HG03469 (cell line): ENCODE measurements around the gene BLCAP.
"Not testable (repeated sequence)": the region's sequence is repeated elsewhere in the genome, so short reads cannot be mapped to it uniquely, and the experiment has no call there.

Experiments
- ATAC-seq: cut with Tn5 transposase; IDR thresholded peaks from one replicate; pipeline ENCODE4 v1.9.1; 2021; ENCODE audit warnings: mild to moderate bottlenecking, moderate library complexity, moderate number of reproducible peaks; ENCODE audit not compliant: unreplicated experiment

BLCAP gene, protein sequence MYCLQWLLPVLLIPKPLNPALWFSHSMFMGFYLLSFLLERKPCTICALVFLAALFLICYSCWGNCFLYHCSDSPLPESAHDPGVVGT

DNA sequence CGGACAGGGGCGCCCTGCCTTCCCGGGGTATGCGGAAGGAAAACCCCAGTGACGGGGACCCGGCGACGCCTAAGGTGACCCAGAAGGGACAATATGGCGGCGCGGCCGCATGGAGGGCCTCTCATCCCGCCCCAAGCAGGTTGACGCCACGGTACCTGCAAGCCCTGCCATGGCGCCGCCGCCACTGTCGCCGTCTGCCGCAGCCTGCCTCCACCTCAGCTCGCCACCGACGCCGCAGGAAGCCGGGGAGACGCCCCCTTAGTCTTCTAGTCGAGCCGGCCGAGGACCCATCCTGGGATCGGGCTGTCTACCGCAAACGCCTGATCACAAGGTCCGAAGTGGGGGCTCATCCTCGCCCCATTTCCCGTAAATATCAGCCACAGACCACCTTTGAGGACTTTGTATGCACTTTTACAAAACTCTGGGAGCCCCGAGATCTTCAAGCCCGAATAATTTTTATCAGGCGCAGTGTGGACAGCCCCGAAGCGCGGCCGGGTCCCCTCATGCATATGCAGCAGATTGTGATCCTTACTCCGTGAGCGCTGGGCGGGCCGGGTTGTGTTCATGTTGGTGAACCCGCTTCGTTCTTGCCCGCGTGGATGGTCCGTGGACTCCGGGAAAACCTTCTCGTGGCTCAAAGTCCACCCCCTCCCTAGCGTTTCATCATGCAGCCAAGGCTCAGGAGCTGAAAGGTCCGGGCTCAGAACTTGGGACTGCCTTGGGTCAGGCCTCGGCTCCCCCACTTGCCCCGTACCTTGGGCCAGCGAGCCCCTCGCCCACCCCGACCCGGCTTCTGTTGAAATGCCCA lies at the start of gene BLCAP:
BLCAP (minus strand) TSS at position 239 of the 808 bp plus-strand sequence. CDS start 8,702 bp downstream, outside the sequence.
- no peak for ATAC-seq

DNA sequence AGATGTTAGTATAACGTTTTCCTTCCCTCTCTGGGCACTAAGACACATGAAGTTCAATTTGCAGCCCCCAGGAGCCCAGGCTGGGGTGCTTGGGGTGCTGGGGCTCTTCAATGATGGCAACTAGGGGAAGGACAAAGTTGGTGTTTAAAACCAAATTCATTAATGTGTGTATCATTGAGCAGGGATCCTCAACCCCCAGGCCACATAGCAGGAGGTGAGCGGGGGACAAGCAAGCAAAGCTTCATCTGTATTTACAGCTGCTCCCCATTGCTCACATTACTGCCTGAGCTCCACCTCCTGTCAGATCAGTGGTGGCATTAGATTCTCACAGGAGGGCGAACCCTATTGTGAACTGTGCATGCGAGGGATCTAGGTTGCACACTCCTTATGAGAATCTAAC lies 49.8 kb upstream of the BLCAP start:
- ATAC-seq, result not testable (repeated sequence)

DNA sequence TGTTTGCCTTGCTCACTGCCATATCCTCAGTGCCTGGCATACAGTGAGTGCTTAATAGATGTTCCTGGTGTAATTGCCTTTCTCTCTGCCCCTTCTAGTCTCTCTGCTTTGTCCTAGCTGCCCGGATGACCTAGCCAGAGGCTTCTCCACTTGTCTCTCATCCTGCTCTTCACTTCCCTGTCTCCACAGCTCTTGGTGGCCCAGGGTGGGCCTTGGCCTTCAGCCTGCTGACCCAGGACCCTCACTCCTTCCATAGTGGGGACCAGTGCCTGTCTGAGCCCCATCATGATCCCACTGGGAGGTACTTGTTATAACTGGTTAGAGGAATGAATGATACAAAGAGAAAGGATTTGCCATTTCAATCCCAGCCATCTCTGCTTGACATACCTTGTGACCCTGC lies 49.2 kb upstream of the BLCAP start:
- no peak for ATAC-seq

DNA sequence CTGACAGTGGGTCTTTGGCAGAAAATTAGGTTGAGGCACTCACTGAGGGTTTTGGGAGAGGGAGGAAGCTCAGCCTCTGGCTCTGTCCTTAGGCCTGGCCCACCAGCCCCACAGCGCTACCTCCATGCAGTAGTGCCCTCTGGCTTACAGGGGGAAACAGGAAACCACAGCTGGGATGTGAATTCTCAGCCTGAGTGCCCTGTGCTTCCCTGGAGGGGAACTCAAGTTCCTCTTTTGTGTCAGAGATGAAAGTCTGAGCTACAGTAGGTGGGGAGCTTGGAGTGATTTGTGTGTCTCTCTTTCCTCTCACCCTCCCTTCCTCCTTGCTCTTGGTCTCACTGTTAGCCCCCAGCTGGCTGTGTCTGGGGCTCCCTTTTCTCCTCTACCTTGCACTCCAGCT lies 48.2 kb upstream of the BLCAP start:
- no peak for ATAC-seq

DNA sequence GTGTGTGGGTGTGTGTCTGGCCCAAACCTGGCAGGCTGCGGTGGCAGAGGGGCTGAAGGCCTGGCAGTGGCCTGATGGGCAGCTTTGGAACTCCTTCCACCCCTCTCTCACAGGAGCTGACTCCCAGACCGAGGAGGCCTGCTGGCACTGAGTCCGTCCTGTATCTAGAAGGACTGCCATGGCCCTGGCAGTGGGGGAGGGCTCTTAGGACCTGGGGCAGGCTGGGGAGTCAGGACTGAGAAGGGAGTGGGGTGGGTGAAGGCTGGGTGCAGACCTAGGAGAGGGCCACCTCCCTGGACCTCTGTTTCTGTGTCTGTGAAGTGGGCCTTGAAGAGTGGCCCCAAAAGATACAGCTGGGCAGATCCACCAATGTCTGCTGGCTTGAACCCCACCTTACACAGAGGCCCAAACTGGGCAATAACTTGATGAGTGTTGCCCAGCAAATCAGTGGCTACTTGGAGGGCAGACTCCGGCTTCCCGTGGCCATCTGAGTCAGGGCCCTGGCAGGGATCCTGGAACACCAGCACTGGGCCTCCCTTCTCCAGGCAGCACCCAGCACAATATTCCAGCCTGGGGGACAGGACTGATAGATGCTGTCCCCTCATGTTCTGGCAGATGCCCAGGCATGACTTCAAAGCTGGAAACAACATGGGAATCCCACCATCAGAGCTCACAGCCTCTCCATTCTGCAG lies 46.7 kb upstream of the BLCAP start:
- no peak for ATAC-seq

DNA sequence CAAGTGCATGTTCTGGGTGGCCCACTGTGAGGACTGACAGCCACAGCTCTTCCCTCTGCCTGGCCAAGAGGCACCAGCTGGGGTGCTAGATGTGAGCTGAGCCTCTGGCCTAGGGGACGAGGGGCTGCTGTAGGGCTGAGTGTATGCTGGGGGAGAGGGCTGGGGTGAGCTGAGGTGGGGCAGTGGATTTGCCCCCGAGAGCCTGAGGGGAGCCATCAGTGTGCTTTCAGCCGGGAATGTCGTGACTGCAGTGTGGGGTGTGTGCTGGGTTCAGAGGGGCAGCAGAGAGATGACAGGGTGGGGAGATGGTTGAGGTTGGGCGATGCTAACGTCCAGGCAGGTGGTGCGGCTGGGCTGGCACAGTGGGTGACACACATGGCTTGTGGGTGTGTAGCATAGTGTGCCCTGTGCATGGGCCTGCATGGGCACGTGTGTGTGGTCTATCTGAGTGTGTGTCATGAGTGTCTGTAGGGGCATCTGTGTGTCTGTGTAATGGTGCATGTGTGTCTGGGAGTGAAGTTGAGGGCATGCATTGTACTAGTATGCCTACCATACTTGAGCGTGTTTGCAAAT lies 46.0 kb upstream of the BLCAP start:
- no peak for ATAC-seq

DNA sequence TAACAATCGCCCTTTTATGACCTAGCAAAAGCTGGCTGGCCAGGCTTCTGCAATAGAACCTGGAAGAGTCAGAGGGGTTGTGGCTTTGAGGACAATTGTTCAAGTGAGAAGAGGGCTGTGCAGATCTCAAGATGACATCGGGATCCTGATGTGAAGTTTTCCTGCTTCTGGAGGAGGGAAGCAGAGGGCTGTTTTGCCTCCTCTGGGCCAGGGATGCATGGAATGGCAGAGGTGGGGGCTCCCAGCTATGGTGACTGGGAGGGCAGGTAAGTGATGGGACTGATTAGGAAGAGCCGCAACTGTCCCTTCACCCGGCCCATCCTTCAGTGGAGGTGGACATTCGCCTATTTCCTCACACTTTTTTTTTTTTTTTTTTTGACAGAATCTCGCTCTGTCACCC lies 43.4 kb upstream of the BLCAP start:
- no peak for ATAC-seq

DNA sequence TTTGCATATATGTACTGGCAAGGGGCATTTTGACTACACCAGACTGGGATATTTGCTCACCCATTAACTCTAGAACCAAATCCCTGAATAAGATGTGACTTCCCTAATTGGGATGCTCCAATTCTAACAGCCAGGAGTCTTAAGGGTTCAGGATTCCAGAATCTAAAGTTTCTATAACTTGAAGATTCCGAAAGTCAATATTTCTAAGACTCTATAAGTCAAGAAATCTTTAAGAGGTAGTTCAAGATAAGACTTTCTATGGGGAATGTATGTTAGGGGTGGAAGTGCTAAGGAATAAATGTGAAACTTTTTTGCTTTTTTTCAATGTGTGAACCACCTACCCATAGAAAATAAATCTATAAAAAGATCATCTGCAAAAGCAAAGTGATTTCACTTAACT lies 42.7 kb upstream of the BLCAP start:
- no peak for ATAC-seq

DNA sequence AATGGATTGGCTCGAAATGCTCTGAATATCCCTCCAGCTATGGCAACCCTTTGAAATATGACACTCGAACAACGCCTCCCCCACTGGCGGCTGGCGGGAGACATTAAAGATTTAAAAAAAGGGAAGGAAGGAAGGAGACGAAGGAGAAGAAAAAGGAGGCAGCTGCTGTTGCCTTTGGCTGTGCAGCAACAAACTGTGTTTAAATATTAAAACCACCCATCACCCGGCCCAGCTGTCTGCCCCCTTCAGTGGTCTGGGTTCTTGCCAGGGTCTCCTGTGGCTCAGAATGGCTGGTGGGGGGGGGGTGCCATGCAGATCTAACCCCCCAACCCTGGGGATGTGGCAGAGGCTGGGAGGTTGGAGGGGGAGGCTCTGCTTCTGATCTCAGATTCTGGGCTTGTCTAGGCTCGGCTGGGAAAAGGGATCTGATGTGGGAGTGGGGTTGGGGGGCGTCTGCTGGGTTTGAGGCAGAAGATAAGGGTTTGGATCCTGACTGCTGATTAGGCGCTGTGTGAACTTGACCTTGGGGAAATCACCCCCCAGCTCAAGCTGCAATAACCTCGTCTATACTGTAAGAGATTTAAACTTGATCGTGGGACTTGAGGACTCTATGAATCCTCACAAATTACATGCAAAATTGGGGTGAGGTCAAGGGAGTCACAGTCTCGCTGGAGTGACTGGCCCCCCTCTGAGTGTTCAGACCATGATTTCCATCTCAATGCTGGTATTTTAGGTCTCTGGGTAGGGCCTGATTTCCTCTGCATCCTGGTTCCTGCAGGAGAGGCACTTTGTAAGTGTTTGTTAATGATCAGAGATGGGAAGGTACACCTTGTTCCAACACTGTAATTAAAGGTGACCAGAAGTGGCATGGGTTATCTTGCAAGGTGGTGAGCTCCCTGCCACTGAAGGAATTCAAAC lies 40.3 kb upstream of the BLCAP start:
- ATAC-seq, result no peak

DNA sequence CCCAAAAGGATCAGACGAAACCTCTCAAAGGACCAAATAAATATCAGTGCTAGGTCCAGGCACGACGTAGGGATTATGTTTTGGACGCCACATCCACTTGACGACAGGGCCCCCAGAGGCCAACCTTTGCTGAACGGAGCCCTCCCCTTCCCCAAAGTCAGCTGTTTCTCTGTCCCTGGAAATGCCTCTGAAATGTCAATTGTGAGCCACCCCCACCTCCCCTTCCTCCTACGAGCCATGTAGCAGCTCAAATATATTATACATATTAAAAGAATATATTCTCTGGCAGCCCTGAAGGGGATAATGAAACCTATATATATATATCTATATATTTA lies 39.6 kb upstream of the BLCAP start:
- ATAC-seq, result no peak

DNA sequence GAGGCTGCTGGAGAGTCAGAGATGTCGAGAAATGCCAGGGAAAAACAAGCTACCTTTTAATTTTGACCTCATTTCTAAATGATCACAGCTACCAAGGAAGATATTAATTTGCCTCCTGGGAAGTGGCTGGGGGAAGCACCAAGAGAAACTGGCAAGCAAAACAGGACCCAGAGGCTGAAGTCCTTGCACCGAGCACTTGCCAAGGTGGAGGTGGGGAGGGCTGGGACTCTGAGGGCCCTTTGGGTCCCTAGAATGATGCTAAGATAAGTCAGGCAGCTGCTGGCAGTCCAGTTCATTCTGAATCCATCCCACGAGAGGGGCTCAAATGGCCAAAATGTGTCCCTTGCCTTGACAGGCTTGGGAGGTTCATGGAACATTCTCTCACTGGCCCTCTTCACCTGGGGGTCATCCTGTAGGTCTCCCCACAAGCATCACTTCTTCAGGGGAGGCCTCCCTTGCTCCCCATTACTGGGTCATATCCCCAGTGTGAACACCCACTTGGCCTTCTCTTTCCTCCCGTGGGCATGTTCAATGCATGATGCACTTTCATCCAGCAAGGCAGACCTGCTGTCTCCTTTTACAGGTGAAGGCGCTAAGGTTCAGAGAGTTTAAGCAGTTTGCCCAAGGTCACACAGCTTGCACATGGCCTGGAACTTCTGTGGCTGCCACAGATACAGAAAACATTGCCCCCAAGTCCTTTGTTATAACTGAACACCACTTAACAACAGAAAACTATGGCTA lies 39.1 kb upstream of the BLCAP start:
- ATAC-seq, result no peak

DNA sequence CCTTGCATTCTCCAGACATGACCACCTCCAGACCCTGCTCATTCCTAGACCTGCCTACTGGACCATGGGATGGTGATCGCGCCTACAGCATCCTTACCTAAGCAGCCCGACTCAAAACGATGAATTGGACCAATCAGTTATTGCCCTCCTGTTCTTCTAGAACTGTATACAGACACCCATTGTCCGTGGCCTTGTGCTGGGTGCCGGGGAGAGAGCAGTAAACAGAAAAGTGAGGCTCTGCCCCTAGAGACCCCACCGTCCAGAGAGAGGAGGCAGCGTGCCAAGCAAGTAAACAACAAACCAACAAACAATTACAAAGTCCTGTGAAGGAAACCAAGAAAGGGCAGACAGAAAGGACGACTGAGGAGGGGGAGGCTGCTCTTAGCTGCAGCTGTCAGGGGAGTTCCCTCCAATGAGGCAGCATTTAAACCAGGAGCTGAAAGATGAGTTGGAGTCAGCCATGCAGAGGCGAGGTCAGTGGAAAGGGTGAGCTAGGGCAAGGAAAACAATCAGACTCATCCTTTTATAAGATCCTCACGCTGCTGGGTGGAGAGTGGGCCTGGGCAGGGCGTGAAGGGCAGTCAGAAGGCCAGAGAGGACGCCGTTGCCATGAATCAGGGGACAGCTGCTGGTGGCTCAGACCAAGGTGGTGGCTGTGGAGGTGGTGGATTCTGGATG lies 37.6 kb upstream of the BLCAP start:
- no peak for ATAC-seq

DNA sequence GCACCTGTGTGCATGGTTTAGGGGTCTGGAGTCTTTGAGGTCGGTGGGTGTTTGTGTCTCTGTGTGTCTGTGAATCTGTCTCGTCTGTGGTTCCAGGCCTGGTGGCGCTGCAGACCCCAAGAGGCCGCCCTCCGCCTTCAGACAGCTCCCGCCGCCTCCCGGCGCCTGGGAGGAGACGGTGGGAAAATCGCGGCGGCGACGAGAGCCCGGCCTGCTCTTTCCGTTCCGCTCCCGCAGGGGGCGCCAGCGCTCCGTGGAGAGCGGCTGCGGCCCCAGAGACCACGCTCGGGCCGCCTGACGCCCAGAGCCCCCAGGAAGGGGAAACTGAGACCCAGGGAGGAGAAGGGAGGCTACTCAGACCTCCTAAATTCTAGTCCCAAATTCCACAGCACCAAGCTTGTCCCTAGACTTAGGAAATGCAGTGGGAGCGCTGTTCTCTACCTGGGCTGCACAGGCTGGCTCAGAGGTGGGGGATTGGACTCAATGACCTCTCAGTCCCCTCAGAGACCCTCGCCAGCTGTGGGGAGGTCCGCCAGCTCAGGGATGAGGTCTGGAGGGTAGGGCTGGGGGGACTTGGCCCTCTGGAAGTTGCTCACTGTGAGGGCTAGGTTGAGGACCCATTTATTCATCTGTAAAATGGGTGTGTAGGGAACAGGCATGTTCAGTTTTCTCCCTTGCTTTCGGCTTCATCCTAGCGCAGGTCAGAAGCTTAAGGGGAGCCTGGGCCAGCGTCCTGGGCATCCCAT lies 36.9 kb upstream of the BLCAP start:
- ATAC-seq, result no peak

DNA sequence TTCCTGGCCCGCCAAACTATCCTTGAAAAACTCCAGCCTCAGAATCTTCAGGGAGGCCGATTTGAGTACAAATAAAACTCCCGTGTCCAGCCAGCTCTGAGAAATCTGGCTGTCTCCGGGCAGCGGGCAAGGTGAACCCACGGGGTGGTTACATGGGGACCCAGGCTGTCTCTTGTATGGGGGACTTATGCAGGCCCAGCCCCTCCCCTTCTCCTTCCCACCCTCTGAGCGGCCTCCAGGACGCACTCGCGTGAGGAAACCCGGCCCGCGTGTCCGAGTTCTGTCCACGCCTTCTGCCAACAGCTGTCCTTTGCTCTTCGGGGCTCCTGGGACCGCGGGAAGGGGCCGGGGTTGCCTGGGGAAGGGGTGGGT lies 36.3 kb upstream of the BLCAP start:
- ATAC-seq, result no peak

DNA sequence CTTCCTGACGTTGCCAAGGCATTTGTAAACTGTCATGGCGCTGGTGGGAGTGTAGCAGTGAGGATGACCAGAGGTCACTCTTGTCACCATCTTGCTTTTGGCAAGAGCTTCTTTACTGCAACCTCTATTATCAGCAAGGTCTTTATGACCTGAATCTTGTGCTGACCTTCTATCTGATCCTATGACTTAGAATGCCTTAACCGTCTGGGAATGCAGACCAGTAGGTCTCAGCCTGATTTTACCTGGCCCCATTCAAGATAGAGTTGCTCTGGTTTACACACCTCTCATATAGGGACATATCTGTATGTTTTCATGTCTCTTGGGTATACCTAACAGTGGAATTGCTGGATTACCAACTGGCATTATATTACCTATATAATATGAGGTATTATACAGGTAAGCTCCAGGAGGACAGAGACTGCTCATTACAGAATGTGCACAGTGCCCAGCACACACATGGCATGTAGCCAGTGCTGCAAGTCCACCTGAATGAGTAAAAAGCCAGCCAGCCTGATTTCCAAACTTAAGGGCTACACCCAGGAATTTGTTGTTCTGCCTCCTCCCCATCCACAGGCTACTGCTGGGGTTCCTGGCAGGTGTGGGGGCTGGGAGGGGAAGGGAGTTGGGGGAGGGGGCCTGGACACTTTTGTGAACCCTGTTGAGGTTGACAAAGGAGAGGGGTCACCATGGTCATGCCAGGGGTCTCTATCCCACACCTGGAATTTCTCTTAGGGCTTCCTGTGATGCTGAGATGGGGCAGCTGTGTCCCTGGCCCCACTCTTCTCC lies 35.2 kb upstream of the BLCAP start:
- ATAC-seq, result no peak

DNA sequence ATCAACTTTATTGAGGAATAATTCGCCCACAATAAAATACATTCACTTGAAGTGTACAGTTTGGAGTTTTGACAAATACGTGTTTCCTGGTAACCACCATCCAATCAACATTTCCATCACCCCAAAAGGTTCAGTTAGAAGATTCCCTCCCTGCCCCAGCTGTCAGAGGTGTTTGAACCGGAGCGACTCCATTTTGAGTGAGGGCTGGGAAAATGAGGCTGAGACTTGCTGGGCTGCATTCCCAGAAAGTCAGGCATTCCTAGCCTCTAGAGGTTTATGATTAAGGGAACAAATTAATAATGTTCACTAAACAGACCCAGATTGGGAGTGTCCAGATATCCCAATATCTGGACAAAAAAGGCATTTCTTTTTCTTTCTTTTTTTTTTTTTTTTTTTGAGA lies 33.0 kb upstream of the BLCAP start:
- ATAC-seq, result no peak

DNA sequence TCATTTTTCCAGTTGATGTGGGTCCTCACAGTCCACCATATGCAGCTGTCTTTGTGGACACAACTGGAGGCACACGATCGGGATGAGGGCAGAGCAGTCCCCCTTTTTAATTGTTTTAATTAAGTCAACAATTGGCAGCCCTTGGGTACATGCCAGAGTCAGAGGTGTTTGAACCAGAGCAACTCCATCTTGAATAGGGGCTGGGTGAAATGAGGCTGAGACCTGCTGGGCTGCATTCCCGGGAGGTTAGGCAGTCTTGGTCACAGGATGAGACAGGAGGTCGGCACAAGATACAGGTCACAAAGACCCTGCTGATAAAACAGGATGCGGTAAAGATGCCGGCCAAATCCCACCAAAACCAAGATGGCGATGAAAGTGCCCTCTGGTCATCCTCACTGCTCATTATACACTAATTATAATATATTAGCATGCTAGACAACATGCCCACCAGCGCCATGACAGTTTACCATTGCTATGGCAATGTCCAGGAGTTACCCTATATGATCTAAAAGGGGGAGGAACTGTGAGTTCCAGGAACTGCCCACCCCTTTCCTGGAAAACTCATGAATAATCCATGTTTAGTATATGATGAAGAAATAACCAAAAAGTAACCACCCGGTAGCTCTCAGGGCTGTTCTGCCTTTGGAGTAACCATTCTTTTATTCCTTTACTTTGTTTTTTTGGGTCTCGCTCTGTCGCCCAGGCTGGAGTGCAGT lies 31.8 kb upstream of the BLCAP start:
- no peak for ATAC-seq

DNA sequence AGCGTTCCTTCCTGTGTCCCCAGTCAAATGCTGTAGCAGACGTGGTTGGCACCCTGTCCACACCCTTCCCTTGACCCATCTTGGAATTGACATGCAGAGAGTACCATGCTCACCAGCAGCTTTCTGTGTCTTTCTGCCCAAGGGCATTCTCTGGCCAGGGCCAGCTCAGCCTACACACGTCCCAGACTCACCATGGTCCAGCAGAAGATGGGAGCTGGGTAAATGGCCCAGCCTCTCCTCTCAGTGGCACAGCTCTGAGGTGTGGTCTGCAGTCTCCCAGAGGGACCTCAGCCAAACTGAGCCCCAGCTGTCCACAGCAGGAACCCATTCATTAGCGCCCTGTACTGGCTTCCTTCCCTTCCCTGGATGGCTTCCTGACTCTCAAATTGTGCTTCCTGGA lies 31.1 kb upstream of the BLCAP start:
- ATAC-seq, result no peak
